Raji (cell line): ENCODE results near the gene RNASE7.

ENCODE experiments used
- POLR2A ChIP-seq: IDR thresholded peaks from 2 replicates; pipeline ENCODE4 v1.6.1; 2011; ENCODE audit warnings: low read depth, low read length, control low read depth; ENCODE audit not compliant: insufficient read depth

Gene RNASE7

DNA sequence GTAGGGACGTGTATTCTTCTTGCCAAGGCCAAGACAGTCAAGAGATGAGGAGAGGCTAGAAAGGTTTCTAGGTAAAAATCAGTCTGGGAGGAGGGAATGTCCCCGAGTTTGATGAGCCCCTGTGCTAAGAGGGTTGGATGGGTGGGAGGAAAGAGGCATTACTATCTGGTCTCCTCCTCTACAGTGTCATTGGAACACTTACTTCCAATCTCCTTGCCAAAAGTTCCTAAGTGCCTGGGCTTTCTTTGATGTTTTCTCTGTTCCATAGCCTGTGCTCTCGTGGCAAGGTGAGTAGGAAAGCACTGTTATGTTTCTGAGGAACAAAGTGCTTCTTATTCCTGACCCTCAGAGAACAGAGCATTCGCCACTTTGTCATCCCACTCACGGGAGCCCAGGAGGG lies 7.5 kb upstream of the RNASE7 start, which contains the start of gene RNASE13:
Gene RNASE13 (minus strand): TSS at position 101 of the 400 bp plus-strand sequence. CDS start 519 bp downstream, outside the sequence.
- TF ChIP-seq POLR2A: no peak

GRCh38 chr14:21036751-21037150 lies 5.4 kb upstream of the RNASE7 start:
- no peak for TF ChIP-seq POLR2A

DNA sequence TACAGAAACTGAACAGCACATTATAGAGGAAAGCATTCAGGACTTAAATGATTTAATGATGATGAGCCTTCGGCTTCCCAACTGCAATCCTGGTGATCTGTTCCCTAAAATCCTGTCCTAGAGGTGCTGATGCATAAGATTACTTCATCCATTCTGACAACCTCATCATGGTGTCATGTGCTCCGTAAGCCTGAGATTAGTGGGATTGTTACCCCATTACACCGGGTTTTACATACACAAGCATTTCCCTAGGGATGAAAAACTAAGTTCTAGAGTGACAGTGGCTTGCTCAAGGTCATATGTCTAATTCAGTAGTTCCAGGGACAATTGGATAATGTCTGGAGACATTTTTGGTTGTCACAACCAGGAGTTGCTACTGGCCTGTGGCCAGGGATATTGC lies 5.0 kb upstream of the RNASE7 start:
- no peak for TF ChIP-seq POLR2A

DNA sequence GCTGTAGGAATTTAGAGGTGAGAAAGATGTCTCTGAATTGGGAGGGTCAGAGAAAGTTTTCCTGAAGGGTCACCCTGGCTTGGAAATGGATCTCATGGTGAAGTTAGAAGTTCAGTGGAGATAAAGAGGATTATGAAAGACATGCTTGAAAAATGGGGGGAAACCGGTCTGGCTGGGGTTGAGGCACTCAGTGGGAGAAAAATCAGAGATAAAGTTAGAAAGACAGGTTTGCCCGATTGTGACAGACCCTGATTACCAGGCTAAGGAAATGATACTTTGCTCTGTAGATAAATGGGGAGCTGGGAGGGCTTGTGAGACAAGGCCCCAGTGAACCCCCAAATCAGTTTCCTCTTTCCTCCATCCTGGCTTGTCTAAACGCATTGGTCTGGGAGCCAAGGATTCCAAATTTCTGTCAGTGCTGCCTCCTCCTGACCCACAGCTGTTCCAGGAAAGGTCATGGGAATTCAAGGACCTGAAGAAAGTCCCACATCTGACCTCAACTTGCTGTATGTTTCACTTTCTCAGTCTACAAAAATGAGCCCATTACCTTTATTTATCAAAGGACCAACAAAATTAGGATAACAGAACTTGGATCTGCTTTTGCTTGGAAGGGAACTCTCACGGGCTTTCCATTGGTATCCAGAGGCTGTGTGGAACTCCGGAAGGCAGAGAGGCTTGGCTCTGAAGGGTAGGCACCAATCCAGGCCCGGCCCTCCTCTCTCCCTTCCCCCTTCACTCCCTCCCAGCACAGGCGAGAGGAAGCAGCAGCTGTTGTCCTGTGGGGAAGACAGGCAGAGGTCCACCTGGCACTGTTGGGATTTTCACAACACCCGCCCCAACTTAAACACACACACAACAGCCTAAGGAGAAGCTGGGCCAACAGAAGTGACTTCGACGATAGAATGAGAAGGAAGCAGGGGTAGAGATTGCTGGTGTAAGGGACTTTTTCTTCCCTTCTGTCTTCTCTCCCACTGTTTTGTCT lies 3.4 kb upstream of the RNASE7 start:
- TF ChIP-seq POLR2A: no peak

GRCh38 chr14:21039585-21040369 lies 2.4 kb upstream of the RNASE7 start:
- TF ChIP-seq POLR2A: no peak

DNA sequence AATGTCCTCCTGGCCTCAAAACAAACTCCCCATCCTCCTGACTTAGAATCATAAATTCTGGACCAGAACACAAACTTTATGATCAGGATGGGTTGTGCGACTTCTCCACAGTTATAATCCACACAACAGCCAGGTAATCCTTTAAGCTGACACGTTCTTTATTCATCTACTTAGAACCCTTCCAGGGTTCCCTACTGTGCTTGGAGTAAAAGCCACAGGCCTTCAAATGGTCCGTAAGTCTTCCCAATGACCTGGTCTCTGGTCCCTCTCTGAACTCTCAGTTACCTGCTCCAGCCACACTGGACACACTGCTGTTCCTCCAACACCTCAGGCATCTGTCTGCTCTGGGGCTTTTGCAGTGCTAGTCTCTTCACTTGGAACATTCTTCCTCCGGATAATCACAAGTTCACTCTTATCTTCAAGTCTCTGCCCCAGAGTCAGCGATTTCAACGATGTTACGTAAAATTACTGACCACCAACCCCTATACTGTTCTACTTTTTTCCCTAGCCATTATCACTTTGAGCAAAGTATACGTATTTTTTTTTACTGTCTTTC lies 1.7 kb upstream of the RNASE7 start:
- no peak for TF ChIP-seq POLR2A

DNA sequence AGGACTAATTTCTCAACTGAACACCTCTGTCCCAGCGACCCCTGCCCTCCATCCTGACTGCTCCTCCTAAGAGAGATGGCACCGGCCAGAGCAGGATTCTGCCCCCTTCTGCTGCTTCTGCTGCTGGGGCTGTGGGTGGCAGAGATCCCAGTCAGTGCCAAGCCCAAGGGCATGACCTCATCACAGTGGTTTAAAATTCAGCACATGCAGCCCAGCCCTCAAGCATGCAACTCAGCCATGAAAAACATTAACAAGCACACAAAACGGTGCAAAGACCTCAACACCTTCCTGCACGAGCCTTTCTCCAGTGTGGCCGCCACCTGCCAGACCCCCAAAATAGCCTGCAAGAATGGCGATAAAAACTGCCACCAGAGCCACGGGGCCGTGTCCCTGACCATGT lies 756 bp downstream of the RNASE7 start:
- TF ChIP-seq POLR2A: no peak

DNA sequence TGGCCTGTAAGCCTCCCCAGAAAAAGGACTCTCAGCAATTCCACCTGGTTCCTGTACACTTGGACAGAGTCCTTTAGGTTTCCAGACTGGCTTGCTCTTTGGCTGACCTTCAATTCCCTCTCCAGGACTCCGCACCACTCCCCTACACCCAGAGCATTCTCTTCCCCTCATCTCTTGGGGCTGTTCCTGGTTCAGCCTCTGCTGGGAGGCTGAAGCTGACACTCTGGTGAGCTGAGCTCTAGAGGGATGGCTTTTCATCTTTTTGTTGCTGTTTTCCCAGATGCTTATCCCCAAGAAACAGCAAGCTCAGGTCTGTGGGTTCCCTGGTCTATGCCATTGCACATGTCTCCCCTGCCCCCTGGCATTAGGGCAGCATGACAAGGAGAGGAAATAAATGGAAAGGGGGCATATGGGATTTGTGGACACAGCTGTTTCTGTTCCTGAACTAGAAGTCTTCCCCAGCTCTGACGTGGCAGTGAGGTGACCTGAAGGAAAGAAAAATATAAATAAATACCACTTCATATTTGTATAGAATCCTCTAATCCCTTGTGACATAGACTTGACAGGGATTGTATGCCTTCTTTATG lies 1.3 kb downstream of the RNASE7 start:
- no peak for TF ChIP-seq POLR2A

DNA sequence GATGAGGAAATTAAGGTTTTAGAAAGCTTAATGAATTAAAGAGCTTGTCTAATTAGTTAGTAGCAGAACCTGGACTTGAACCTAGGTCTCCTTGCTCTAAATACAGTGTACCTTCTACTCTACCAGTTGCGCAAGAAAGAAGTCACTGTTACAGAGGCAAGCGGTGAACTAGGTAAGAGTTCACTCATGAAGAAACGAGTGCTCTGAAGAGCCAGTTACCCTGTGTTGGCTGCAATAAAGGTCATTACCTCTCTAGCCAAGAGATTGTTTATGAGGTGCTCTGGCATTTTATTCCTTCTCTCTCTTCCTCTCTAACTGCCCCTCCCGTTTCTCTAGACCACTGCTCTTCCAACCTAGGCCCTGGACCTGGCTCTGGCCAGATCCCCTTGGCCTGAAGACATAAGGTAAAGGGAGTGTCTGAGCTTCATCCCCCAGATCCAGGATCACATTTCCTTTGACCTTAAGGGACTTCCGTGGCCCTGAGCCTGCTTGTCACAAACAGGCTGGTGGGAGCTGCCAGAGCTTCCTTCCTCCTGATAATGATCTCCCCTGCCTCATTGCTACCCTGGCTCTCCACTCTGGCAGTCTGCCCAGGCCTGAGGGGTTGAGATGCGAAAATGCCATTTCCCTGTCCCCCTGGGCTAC lies 1.9 kb downstream of the RNASE7 start:
- no peak for TF ChIP-seq POLR2A

GRCh38 chr14:21047378-21047781 lies 5.2 kb downstream of the RNASE7 start:
- TF ChIP-seq POLR2A: no peak

DNA sequence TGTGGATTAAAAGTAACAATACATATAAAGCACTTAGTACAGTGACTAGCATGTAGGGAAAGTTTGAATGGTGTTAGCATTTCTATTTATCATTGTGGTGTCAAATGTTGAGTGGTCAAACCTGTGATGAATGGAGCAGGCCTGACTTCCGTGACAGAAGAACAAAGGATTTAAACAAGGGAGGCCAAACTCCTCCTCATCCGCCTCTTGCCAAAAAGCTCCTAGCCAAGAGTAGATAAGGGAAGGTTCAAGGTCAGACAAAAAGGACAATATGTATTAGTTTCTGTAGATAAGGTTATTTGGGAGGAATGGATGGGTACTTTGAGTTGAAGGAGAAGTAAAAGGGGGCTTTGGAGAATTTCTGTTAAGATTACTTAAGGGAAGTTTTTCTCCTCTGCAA lies 6.5 kb downstream of the RNASE7 start:
- TF ChIP-seq POLR2A: no peak

GRCh38 chr14:21049271-21049673 lies 7.1 kb downstream of the RNASE7 start:
- no peak for TF ChIP-seq POLR2A

- TF ChIP-seq POLR2A: no peak
Measured at GRCh38 chr14:21050597-21050996, 8.4 kb downstream of the RNASE7 start.
